ENCODE measurements around the gene TNNI3K. TPM values are rescaled to one million over a fixed set of nuclear protein-coding genes. Genes with fewer than 3 reads are reported as not detected.

TNNI3K gene
- total RNA-seq, 4 donors from 2014 or later = 0.73 to 2.0 TPM; not detected in 2

GRCh38 chr1:74502432-74502831, 267.2 kb downstream of the TNNI3K start:
- Histone ChIP-seq H3K4me3 (replicated peaks in 1 of 3) (no peak overlapping the region), H3K27ac (no peak overlapping the region), H3K27me3 (no peaks in the 10 kb centered on the region), H3K4me1 (no peaks in the 10 kb centered on the region), H3K36me3 (no peaks in the 10 kb centered on the region), H3K9me3 (no peaks in the 10 kb centered on the region)
- 33 to 36% methylated on average over 4 of the region's 4 CpGs for WGBS, 2 donors
- TF ChIP-seq, protein P1, sequence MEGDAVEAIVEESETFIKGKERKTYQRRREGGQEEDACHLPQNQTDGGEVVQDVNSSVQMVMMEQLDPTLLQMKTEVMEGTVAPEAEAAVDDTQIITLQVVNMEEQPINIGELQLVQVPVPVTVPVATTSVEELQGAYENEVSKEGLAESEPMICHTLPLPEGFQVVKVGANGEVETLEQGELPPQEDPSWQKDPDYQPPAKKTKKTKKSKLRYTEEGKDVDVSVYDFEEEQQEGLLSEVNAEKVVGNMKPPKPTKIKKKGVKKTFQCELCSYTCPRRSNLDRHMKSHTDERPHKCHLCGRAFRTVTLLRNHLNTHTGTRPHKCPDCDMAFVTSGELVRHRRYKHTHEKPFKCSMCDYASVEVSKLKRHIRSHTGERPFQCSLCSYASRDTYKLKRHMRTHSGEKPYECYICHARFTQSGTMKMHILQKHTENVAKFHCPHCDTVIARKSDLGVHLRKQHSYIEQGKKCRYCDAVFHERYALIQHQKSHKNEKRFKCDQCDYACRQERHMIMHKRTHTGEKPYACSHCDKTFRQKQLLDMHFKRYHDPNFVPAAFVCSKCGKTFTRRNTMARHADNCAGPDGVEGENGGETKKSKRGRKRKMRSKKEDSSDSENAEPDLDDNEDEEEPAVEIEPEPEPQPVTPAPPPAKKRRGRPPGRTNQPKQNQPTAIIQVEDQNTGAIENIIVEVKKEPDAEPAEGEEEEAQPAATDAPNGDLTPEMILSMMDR (IDR thresholded peaks at IDR 0.05) = no peak
- no peak for TF ChIP-seq POLR2A (IDR thresholded peaks at IDR 0.05)
- intact Hi-C loops (cut with DNase I) = no loop called here
- DNase-seq = peak in 1 of 2 donors; percentile 6

DNA sequence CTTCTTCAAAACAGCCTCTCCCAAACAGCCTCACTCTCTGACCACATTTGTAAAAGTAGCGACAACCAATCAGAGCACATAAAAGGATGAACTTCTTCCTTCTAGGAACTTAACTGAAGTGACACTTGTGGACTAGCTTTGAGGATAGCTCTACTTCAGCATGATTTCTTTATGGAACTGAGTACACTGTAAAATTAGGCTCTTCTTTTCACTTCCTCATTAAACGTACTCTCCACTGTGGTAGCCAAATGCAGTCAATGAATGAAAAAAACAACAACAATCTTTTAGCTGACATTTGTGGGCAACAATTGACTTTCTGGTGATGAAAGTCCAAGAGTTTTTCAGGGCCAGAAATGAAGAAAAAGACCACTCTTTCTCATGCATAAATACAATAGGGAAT, 267.7 kb downstream of the TNNI3K start:
- no peaks in the 10 kb centered on the region for H3K4me1 ChIP-seq

GRCh38 chr1:74504125-74504932, 269.1 kb downstream of the TNNI3K start:
- H3K27me3 ChIP-seq = no peaks in the 10 kb centered on the region
- WGBS, 2 donors = 45 to 47% methylated on average over 15 of the region's 15 CpGs
- H3K27ac ChIP-seq = no peak overlapping the region
- no peaks in the 10 kb centered on the region for H3K36me3 ChIP-seq
- H3K4me3 ChIP-seq (replicated peaks in 1 of 3) = no peak overlapping the region
- H3K9me3 ChIP-seq = no peaks in the 10 kb centered on the region
- DNase-seq = peak; percentile 44 to 47
- H3K4me1 ChIP-seq = no peaks in the 10 kb centered on the region
- no peak for TF ChIP-seq POLR2A (IDR thresholded peaks at IDR 0.05)
- TF ChIP-seq, protein P1 (IDR thresholded peaks at IDR 0.05) = peak in 5 of 6 experiments; percentile 17 to 68 (median 31)
- intact Hi-C loops (cut with DNase I) = no loop called here

More for the DNA sequence above, 267.7 kb downstream of the TNNI3K start:
- TF ChIP-seq POLR2A (IDR thresholded peaks at IDR 0.05) = no peak
- TF ChIP-seq, protein P1 (IDR thresholded peaks at IDR 0.05) = no peak
- 73 to 75% methylated on average over 2 of the region's 2 CpGs for WGBS, 2 donors
- Histone ChIP-seq H3K36me3 (no peaks in the 10 kb centered on the region), H3K27me3 (no peaks in the 10 kb centered on the region), H3K4me3 (replicated peaks in 1 of 3) (no peak overlapping the region), H3K27ac (no peak overlapping the region), H3K9me3 (no peaks in the 10 kb centered on the region)
- DNase-seq = no peak
- intact Hi-C loops (cut with DNase I) = no loop called here

DNA sequence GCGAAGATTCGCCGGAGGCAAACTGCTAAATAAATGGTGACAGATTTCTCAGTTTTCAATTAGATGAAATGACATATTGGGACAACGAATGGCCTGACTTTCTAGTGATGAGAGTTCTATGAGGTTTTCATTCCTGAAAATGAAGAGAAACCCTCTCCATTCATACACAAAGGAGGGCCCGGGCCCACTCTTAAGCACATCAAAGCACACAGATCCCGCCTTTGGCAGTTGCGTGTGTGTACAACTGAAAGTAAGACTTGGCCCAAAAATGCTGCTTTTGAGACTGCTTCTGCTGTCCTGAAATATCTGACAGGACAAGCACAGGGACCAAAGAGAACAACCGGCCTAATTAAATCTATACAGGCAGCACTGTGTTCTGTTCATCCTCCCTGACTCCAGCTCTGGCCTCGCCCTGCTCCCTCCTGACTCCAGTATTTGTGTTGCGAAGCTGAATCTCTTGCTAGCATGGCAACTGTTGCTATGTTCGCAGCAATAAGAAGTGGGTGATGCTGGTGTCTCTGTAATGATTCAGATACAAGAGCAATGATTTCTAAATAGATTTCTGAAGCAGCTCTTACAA, 269.8 kb downstream of the TNNI3K start:
- Histone ChIP-seq H3K27me3 (no peaks in the 10 kb centered on the region), H3K36me3 (no peaks in the 10 kb centered on the region), H3K27ac (no peak overlapping the region), H3K4me3 (replicated peaks in 1 of 3) (no peak overlapping the region), H3K4me1 (no peaks in the 10 kb centered on the region), H3K9me3 (no peaks in the 10 kb centered on the region)
- WGBS, 2 donors = 76 to 77% methylated on average over 11 of the region's 11 CpGs
- intact Hi-C loops (cut with DNase I) = no loop called here
- DNase-seq = no peak
- TF ChIP-seq, protein P1 (IDR thresholded peaks at IDR 0.05) = no peak
- no peak for TF ChIP-seq POLR2A (IDR thresholded peaks at IDR 0.05)

Data from thyroid gland (tissue), 4 donors.